HG02610 (cell line): Measurements from ENCODE around the gene NOD1.
"Not testable (repeated sequence)": the region's sequence is repeated elsewhere in the genome, so short reads cannot be mapped to it uniquely, and the experiment has no call there.

Experiments
- ATAC-seq: cut with Tn5 transposase; IDR thresholded peaks from one replicate; pipeline ENCODE4 v1.9.1; 2021; ENCODE audit warnings: mild to moderate bottlenecking, moderate library complexity; ENCODE audit not compliant: unreplicated experiment

Gene NOD1

GRCh38 chr7:30504301-30505173 is 26.0 kb upstream of the NOD1 start, which contains the start of gene GGCT:
GGCT (minus strand) TSS chr7:30504829; CDS start chr7:30504709, 120 bp downstream.
- peak; percentile 98 for ATAC-seq

GRCh38 chr7:30503274-30504212 is 25.0 kb upstream of the NOD1 start:
- ATAC-seq: no peak

- ATAC-seq: no peak
Measured at GRCh38 chr7:30502470-30503251, 24.1 kb upstream of the NOD1 start.

GRCh38 chr7:30501264-30501663 is 22.7 kb upstream of the NOD1 start:
- no peak for ATAC-seq

GRCh38 chr7:30493228-30493627 is 14.6 kb upstream of the NOD1 start:
- ATAC-seq: no peak

- no peak for ATAC-seq
Measured at GRCh38 chr7:30491417-30491816, 12.8 kb upstream of the NOD1 start.

GRCh38 chr7:30487371-30487770 is 8.8 kb upstream of the NOD1 start:
- ATAC-seq: no peak

GRCh38 chr7:30485667-30486066 is 7.1 kb upstream of the NOD1 start:
- no peak for ATAC-seq

- ATAC-seq: not testable (repeated sequence)
Measured at GRCh38 chr7:30481416-30481815, 2.8 kb upstream of the NOD1 start.

GRCh38 chr7:30479202-30480120 is 877 bp upstream of the NOD1 start:
- ATAC-seq: no peak

- no peak for ATAC-seq
Measured at GRCh38 chr7:30476459-30477145, 2.0 kb downstream of the NOD1 start.

GRCh38 chr7:30475580-30475979 is 3.0 kb downstream of the NOD1 start:
- ATAC-seq: no peak

GRCh38 chr7:30474893-30475292 is 3.7 kb downstream of the NOD1 start:
- no peak for ATAC-seq

- no peak for ATAC-seq
Measured at GRCh38 chr7:30474485-30474884, 4.1 kb downstream of the NOD1 start.

GRCh38 chr7:30473903-30474302 is 4.7 kb downstream of the NOD1 start:
- no peak for ATAC-seq

- ATAC-seq: no peak
Measured at GRCh38 chr7:30472784-30473775, 5.5 kb downstream of the NOD1 start.

- no peak for ATAC-seq
Measured at GRCh38 chr7:30472081-30472783, 6.4 kb downstream of the NOD1 start.
